Ishikawa (cell line): Measurements from ENCODE around the gene LRRC74A.

ENCODE experiments used
- CEBPB ChIP-seq: IDR thresholded peaks from 2 replicates; pipeline ENCODE4 v1.6.1; 2012
- EP300 ChIP-seq: IDR thresholded peaks from 2 replicates; pipeline ENCODE4 v1.6.1; 2012; ENCODE audit warnings: borderline replicate concordance
- FOXM1 ChIP-seq: IDR thresholded peaks from 2 replicates; pipeline ENCODE4 v1.6.1; 2012; ENCODE audit warnings: low read depth, borderline replicate concordance
- MAX ChIP-seq: IDR thresholded peaks from 2 replicates; pipeline ENCODE4 v1.6.1; 2012
- NFIC ChIP-seq: IDR thresholded peaks from 2 replicates; pipeline ENCODE4 v1.6.1; 2012
- RAD21 ChIP-seq: IDR thresholded peaks from 2 replicates; pipeline ENCODE4 v1.6.1; 2012; ENCODE audit warnings: low read depth
- REST ChIP-seq: IDR thresholded peaks from 2 replicates; pipeline ENCODE4 v1.6.1; 2012; ENCODE audit warnings: low read depth, mild to moderate bottlenecking
- TAF1 ChIP-seq: IDR thresholded peaks from 2 replicates; pipeline ENCODE4 v1.6.1; 2012; ENCODE audit warnings: low read depth, mild to moderate bottlenecking
- TCF12 ChIP-seq: IDR thresholded peaks from 2 replicates; pipeline ENCODE4 v1.6.1; 2012; ENCODE audit warnings: low read depth
- USF1 ChIP-seq: IDR thresholded peaks from 2 replicates; pipeline ENCODE4 v1.6.1; 2012
- YY1 ChIP-seq: IDR thresholded peaks from 2 replicates; pipeline ENCODE4 v1.6.1; 2012; ENCODE audit warnings: low read depth
- ZBTB7A ChIP-seq: IDR thresholded peaks from 2 replicates; pipeline ENCODE4 v1.6.1; 2012; ENCODE audit warnings: low read depth

- TF ChIP-seq TAF1 (no peak), RAD21 (no peak), EP300 (no peak), REST (no peak), NFIC (no peak), MAX (no peak), ZBTB7A (no peak), CEBPB (no peak), YY1 (no peak), FOXM1 (no peak), USF1 (no peak), TCF12 (no peak)
These were observed 9.9 kb downstream of the LRRC74A start for GRCh38 chr14:76836029-76836630.
